GM19240 (cell line): ENCODE results near the gene TNFAIP3.

Experiments used
- DNase-seq: peaks from one replicate; pipeline ENCODE4 v3.0.0; 2011; ENCODE audit warnings: low spot score; ENCODE audit not compliant: insufficient read length

The TNFAIP3 gene

DNA sequence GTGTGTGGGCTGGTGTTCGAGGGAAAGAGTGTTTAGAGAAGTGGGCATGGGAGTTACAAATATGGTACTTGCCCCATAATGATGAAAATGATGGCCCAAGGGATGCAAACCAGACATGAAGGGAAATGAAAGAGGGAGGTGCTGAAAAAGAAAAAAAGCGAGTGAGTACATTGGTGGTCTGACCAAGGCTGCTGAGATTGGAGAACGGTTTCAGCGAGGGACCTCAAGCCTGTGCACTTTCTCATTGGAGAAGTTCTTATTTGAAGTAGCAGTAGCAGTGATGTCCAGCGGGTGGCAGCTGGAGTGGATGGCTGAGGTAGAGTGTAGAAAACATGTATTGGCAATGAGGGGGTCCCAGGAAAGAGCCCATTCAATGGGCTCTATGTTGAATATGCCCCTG, 54.8 kb downstream of the TNFAIP3 start:
- no peak for DNase-seq

DNA sequence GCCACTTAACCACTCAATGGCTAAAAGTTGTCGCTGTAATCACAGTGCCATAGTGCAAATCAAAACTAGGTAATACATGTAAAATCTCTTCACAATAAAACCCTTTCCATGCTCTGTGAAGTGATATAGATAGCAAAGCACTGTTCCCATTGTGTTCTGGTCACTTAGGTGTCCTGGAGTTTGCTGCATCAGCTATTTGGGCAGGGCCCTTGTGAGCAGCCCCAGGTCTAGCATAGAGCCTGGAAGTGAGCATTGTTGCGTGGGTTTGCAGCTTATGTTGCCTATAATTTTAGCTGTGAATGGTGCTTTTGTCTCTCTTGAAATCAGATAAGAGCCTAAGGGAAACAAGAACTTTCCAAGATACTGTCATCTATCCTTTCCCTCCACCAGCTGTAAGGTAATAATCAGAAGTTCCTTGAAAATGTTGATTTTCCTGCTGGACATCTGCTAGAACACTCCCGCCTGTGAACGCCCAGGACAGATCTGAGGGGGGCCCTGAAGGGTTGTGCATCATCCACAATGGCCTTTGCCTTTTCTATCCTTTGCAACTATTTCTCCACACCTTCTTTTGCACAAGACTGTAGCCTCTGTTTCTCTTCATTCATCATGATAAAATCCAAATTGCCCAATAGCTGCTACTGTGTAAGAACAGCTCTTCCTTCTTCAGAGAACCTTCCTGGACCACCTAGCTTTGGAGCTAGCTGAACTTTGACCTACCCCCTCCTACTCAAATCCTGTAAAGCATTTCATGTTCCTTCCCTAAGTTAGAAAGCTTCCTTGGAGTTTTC, 57.0 kb downstream of the TNFAIP3 start:
- DNase-seq, result no peak

DNA sequence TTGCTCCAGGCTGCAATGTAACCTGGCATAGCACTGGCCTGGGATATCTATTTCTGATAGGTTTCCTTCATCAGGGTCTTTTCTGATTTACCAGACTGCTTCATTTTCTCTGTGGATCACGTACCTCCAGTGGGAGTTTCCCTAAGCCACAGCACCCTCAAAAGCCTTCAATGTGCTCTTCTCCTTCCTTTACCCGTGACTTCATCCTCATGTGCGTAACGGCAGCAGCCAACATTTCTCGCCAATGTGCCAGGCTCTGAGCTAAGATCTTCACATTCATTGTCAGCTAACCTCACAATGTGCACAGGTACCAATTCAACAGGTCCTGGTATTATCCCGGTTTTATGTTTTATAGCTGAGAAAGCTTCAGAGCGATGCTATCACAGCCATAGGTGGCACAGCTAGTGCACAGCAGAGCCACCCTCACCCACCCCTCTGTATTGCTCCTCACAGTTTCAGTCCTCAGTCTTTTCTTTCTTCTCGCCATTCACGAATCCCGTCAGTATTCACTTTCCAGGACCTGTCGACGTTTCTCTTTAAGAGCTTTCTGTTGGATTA, 58.2 kb downstream of the TNFAIP3 start:
- DNase-seq, result no peak

DNA sequence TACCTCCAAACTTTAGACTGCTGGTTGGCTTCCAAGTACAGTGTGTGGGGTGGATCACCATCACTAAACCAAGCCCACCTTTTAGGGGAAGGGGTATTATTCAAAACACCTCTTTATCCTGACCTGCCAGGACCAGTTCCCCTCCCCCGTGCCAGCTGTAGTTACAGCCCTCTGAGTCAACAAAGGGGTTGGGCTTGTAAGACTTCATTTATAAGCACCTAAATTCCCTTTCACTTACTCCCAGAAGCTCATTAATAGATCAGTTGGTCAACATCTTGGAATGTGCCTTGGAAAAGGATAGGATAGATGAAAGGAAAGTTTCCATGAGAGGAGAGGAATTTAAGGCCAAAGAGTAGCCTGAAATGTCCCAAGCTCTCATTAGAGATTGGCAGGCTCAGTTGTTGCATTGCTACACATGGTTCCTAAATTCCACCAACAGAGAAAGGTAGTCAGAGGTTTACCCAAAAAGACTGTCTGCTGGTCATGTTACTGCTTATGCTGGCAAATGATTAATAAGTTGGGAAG, 59.2 kb downstream of the TNFAIP3 start:
- DNase-seq, result no peak

DNA sequence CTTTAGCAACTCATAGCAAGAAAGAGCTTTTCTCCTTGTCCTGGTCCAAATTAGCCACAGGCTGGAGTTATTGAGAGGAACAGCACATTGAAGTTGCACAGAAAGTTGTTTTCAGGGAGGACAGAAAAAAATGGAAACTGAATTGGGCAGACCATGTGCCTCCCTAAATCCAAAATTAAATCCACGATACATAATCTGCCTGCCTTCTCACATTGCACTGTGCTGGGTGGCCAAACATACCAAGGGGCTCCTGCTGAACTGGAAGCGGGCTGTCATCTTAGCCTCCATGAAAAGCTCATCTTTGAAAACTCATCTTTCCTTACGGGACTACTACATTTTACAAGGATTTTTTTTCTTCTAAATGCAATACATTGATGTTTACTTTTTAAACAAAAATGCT, 59.9 kb downstream of the TNFAIP3 start:
- no peak for DNase-seq

DNA sequence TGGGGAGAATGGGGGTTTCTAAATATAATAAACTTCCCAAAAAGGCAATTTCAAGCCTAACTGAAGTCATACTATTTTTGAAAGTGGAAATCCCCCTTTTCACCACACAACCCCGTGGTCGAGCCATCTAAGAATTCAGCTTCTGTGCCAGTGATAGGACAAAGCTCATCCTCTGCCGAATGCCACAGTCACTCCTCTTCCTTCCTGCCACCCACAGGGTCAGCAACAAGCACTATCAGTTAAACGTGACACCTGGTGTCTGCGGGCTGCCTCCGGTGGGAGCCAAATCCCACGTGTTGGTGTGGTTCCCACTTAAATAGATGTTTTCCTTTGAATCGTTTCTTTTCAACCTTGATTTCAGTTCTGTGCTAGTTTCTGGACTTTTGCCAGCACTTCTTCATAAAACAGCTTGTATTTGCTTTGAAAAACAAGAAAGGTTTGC, 60.7 kb downstream of the TNFAIP3 start:
- no peak for DNase-seq

DNA sequence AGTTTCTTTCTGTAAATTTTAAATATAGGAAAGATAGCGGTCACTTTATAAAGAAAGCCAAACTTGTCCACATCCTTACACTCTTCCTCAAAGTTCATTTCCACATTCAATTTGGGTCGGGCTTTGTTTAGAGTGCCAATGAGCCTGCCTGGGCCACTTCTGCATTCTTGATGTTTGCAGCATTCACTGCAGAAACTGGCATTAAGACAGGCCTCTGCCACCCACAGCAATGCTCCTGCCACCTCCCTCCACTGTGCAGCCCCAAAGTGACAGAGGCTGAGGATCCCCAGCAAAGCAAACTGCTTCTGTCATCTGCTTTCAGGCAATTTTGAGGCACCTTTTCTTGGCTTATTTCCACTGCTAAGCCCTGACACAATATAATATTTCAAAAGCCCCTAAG, 61.2 kb downstream of the TNFAIP3 start:
- DNase-seq, result no peak

DNA sequence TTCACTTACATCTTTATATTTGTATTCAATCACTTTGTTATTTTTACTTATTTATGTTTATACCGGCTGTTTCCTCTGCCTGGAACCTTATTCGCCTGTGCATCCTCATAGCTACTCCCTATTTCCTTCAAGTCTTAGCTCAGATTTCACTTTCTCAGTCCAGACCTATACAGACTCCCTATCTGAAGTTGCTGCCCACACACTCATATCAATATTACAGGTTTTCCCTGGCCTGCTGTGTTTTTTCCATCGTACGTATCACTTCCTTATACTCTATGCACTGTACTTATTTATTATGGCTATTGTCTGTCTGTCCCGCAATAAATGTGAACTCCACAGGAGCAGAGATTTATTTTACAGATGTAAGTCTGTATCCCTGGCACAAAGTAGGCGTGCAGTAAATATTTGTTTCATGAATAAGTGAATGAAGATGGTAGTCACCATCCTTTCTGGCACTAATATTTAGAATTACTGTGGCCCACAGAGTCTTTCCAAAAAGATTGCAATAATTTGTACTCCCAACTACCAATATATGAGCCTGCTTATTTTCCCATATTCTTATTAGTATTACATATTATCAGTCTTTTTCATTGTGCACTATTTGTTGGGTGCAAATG, 64.9 kb downstream of the TNFAIP3 start:
- no peak for DNase-seq
